ENCODE measurements around the gene PTPRG.
"Not testable (repeated sequence)": the region's sequence is repeated elsewhere in the genome, so short reads cannot be mapped to it uniquely, and the experiment has no call there.

The PTPRG gene

DNA sequence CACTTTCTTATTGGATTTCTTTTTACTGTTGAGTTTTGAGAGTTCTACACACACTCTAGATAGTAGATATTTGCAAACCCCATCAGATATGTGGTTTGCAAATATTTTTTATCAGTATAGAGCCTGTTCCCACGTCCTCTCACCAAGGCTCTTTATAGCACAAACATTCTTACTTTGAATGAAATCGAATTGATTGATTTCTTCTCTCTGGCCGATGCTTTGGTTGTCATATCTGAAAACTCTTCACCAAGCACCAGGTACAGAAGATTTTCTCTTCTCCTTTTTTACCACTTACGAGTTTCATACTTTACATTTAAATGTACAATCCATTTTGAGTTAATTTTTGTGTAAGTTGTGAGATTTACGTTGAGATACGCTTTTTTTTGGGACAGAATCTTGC, 163.4 kb downstream of the PTPRG start:
- DNase-seq (ENCODE audit: low read depth) = no peak

DNA sequence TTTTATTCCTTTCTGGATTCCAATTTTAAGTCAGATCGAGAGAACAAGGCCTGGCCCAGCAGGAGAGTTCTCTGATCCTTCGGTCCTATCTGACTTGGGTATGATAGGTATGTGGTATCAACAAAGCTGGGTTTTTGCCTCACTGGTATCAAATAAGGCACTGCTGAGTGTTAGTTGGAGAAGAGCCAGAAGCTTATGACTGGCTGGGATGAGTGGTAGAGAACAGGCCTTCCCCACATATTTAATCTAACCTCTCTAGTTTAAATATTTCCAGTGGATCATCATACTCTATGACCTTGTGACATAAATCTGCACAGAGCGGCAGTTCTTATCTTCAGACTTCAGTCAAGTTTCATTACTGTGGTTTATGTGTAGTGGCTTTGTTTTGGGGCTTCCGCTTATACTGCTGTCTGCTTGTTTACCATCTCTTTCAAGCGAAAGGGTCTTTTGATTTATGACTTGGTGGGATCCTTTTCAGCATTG, 164.5 kb downstream of the PTPRG start:
- peak; percentile 87 for DNase-seq (ENCODE audit: low read depth)

DNA sequence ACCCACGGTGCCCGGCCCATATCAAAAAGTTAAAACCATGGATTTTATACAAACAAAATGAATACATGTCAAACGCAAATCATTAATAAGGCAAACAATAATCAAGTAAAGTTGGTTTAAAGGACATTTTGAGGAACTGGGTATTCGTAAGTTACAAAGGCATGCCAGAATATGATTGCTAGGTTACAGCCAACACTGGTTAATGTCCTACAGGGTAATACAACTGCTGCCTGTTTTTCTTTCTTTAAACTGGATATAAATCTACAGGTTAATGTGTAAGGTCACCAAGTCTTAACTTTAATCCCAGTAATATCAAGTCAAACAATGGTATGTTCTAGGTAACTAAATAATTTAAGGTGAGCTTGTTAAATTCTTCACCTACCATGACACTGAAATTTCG, 166.1 kb downstream of the PTPRG start:
- no peak for DNase-seq (ENCODE audit: low read depth)

DNA sequence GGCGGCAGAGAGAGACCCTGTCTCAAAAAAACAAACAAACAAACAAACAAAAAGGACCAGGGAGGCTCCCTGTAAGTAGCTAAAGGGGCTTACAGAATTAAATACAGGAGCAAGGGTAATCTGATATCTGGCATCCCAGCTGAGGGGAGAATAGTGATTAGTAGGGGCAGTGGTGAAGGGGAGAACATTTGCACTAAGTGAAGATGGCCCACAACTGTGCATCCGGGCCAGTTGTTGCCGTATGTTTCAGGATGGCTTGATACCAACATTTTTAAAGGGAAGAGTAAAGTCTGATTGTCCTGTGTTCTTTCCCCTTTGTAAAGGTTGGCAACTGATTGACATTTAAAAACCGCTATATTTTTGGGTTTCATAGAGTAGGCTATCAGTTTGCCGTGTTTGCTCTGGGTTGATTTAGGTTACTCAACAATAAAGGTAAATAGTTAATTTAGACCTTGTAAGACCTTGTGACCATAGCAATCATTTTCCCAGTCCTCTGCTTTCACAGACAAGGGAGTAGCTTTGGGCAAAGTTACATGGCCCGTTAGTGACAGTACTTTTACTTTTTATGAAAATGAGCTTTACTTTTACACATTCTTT, 167.8 kb downstream of the PTPRG start:
- DNase-seq (ENCODE audit: low read depth) = no peak

DNA sequence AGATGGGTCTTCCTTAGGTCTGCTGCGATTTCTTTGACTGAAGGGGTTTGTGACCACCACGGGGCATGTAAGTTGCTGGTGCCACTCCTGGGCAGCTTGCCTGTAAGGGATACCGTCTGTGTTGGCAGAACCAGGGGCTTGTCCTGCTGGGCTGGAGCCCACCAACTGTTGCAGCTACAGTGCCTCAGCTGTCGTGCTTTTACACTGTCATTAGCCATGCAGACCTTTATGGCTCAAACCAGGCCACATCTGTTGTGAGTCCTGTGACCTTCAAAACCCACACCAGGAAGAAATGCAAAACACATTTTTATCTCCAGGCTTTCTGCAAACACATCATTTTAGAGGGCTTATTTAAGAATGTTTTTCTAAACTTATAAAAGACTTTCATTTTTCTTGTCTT, 168.7 kb downstream of the PTPRG start:
- no peak for DNase-seq (ENCODE audit: low read depth)

DNA sequence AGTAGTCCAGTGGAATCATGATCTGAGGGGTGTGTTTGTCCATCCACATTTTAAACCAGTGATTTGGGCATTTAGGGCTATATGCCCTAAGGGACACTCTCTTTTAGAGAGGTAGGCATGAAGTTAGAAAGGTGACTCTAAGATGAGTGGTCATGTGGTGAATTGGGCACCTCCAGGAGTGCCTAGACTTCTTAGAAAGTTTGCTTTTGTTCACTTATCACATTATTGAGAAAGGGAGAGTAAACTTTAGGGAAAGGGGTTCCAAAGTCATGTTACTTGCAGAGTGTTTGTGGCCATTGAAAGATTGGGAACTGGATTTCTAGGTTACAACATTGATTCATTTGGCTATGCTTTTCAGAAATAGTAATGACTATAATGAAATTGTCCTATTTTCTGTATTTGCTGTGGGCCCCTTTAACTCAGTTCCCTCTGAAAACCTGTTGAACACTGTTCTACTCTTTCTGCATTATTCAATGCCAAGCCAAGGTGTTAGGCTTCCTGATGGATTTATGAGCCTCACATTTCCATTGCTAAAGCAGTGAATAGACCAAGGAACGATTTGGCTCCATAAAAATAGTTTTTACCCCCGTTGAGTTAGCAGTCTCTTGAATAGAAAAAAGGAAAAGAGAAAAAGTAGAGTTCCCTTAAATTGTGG, 169.3 kb downstream of the PTPRG start:
- no peak for DNase-seq (ENCODE audit: low read depth)

DNA sequence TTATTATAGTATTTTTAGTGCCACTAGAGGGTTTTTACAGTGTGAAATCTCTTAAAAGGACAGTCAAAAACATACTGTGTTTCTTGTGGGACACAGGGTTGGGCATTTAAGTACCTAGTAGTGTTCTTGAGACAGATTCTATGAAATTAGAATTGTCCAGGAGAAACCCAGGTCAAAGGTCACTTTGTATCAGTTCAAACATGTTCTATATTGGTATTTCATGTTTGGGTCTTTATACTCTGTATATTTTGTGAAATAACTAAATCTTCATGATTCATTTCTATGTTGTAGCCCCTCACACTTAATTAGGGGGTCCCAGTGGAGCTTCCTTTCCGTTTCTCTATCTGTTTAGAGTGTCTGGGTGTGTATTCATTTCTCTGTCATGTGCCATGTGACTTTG, 171.6 kb downstream of the PTPRG start:
- DNase-seq (ENCODE audit: low read depth) = no peak

DNA sequence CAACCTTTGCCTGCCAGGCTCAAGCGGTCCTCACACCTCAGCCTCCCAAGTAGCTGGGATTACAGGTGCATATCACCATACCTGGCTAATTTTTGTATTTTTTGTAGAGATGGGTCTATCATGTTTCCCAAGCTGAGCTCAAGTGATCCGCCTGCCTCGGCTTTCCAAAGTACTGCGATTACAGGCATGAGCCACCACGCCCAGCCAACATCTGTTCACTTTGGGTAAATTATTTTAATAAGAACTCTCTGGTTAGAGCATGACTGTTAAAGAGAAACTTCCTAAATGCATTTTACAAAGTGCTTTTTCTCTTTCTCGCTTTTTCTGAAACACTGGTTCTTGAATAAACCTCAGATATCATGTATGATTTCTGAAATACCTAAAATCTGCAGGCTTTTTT, 172.5 kb downstream of the PTPRG start:
- no peak for DNase-seq (ENCODE audit: low read depth)

DNA sequence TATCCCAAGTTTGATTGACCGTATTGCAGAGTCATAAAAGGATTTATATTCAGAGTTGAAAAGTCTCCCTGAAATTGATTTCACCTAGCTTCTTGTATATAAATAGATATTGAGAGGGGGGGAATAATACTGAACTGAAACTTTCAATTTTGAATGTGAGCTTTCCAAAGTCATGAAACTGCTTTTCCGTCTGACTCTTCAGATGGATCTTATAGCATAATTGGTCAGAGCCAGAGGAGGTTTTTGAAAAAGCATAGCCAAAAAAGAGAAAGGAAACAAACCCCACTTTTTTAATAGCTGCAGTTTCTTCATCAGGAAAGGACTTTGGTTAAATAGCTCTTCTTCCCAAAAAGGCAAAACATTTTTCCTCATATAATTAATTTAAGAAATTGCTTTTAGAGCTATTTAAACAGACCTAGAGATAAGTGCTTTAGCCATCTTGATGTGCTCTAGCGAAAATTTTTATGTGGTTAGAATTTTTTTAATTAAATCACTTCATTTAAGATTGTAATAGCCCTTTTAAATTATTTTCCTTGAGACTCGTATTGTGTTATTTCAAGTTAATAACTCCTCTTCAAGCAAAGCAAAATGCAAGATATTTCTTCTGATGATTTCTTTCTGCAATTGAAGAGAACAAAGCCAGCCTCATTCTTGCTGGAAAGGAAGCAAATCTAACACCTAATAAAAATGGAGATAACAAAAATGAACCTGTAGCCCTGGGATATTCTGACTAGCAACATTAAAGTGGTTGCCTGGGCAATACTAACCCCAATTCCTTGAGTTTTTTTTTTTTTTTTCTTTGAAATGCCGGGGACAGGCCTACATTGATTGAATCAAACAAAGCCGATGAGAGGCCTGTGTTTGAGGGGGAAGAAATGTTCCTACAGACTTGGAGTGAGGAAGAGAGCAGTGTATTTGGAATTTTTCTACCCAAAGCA, 173.6 kb downstream of the PTPRG start:
- no peak for DNase-seq (ENCODE audit: low read depth)

DNA sequence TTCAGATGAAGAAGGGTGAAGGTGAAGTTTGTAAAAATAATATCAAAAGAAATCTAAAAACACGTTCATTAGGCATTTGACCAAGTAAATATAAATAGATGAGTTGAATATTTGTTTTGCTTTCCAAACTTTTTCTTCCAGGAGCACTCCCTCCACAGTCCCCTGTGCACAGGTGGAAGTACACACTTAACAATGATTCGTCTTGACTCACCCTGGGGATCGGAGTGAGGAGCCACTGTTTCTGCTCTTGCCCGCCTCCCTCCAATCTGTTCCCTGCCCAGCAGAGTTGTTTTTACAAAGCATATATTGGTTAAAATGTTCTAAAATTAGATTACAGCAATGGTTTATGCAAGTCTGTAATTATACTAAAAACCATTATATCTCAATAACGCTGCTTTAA, 175.1 kb downstream of the PTPRG start:
- no peak for DNase-seq (ENCODE audit: low read depth)

DNA sequence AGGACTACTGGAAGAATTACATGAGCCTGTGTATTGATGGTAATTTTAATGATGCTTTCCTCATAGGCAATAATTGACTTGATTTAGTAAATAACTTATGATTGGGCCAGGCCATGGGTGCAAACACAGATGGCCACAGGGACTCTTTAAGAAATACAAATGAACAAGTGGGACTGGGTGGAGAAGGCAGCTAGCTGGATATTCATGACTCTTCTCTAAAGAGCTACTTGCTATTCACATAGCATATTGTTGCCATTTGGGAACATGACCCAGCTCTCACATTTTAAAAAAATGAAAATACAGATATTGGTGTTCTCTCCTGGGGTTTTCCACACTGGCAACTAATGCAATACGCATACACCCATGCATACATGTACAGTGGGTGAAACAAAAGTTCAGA, 178.3 kb downstream of the PTPRG start:
- no peak for DNase-seq (ENCODE audit: low read depth)

DNA sequence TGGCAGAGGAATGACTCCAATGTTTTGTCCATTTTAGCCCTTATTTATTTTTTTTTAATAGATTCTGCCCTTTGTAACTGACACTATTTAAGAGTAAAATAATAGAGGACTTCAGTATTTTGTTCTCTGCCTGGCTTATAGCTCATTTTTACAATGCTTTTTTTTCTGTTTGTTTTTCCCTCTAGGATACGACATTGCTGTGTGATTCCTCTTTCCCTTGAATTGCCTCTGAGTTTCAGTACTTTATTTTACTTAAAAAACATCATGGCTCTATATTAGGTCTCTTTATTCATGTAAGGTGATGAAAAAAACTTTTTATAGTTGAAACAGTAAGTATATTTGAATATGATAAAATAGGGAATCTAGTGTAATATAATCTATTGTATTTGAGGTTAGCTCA, 179.1 kb downstream of the PTPRG start:
- DNase-seq (ENCODE audit: low read depth) = no peak

DNA sequence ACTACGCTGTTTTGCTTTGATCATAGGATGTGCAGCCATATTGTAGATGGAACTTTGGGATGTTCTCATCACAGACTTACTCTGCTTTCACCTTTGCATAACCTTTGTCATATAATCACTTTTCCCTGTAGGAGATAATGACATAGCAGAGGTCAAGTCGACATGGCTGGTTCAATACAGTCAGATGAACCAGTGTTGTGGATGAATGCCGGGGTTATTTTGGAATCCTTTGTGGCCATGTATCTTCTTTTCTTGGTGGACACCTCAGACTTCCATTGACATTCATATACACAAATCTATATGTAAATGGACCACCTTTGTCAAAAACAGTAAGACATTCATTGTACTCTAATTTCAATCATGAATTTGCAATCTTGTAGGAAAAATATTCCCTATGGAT, 180.2 kb downstream of the PTPRG start:
- no peak for DNase-seq (ENCODE audit: low read depth)

DNA sequence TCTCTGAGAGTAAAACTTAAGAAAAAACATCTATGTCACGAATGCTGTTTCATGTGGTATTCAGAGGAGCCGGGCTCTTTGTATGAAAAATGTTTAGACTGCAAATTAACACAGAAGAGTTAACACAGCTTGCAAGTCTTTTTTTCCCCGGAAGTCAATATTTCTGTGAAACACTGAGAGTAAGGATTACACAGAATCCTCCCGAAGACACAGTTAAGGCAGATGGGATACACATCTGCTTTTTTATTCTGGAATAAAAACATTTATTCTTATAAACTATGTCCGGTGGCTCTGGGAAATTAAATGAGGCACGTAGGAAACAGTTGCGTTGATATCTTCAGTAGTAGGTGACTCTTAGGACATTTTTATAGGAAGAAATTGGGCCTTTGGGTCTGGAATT, 180.6 kb downstream of the PTPRG start:
- no peak for DNase-seq (ENCODE audit: low read depth)

DNA sequence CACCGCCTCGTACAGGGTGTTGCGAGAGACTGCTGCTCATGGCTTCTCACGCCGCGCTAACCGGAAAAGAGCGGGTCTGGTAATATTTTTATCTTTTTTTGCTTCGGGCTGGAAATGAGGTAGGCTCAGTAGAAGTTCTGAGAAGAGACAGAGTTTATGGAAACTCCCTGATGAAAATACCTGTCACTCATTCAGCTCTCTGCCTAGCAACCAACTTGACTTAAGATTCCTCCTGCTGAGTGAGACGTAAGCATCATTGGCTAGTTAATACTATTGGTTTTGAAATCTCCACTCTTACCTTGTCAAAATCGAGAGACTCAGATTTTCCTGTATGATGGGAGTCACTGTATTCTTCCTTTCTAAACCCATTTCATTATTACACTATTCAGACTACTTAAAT, 181.7 kb downstream of the PTPRG start:
- no peak for DNase-seq (ENCODE audit: low read depth)

DNA sequence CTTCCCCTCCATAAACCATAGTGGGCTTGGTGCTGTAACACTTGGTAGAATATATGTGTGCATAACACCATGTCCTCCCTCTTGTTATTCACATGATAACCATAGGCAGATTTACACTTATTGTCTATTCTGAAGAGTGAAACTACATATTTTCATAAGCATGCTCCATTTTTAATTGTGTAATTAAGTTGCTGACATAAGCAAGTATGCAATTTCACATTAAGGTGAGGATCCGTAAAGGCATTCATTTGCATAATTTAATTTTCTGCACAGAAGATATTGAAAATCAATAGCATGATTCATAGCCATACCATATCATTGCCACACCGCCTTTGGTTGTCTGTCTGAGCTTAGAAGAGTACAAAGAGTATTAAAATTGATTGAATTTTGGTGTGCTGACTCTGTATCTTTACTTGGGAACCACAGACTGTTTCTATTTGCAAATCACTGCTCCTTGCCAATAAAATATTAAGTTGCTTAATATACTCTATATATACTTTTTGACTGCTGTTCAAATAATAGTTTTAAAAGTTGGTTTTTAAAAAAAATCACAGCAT, 182.4 kb downstream of the PTPRG start:
- DNase-seq (ENCODE audit: low read depth) = no peak

DNA sequence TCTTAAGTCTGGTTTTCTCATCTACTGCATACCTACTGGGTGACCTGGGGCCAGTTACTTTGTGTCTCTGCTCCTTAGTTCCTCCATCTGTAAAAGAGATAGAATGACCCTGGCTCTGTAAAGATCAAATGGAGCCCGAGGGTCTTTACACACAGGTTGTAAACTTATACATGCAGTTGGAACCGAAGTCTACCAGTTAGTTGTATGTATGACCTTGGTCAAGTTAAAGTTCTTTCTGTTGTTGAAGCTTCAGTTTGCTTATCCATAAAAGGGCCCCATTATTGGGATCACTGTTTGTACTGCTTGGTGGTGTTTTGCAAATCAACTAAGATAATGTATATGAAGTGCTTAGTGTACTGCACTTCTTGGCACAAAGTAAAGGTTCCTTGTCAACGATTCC, 186.9 kb downstream of the PTPRG start:
- no peak for DNase-seq (ENCODE audit: low read depth)

DNA sequence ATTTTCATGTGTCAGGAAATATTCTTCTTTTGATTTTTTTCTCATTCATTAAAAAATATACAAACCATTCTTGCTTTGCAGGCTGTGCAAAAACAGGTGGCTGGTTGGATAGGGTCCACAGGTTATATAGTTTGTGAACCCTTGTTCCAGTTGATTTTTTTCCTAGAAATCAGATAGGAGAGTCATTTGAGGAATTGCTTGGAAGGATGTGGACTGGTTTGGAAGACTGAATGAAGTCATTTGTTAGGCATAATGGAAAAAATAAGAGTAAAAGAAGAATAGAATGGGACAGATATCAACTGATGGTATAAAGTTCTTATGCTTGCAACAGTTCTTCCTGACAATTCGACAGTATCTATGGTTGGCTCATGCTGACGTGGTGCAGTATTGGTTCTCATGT, 189.4 kb downstream of the PTPRG start:
- no peak for DNase-seq (ENCODE audit: low read depth)

DNA sequence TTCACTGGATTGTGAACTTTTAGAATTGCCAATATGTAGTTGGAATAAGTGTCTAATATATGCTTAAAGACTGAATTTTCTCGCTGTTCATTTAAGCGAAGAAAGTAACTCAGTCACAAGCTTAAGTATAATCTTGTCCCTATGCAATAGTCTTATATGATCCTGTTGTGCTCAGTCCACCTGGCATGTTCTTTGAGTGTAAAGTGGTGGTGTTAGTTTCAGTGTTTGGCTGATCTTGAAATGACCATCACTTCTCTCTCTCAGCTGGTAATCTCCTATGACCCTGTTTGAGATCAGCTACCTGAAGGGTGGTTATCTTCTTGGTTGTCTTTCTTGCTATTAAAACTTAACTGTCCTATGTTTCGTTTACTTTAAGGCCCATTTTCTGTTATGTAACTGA, 197.5 kb downstream of the PTPRG start:
- no peak for DNase-seq (ENCODE audit: low read depth)

DNA sequence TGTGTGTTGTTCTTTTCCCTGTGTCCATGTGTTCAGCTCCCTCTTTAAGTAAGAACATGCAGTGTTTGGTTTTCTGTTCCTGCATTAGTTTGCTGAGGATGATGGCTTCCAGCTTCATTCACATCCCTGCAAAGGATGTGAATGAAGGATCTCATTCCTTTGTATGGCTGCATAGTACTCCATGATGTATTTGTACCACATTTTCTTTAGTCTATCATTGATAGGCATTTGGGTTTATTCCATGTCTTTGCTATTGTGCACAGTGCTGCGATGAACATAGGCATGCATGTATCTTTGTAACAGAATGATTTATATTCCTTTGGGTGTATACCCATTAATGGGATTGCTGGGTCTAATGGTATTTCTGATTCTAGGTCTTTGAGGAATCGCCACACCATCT, 199.4 kb downstream of the PTPRG start:
- not testable (repeated sequence) for DNase-seq (ENCODE audit: low read depth)

DNA sequence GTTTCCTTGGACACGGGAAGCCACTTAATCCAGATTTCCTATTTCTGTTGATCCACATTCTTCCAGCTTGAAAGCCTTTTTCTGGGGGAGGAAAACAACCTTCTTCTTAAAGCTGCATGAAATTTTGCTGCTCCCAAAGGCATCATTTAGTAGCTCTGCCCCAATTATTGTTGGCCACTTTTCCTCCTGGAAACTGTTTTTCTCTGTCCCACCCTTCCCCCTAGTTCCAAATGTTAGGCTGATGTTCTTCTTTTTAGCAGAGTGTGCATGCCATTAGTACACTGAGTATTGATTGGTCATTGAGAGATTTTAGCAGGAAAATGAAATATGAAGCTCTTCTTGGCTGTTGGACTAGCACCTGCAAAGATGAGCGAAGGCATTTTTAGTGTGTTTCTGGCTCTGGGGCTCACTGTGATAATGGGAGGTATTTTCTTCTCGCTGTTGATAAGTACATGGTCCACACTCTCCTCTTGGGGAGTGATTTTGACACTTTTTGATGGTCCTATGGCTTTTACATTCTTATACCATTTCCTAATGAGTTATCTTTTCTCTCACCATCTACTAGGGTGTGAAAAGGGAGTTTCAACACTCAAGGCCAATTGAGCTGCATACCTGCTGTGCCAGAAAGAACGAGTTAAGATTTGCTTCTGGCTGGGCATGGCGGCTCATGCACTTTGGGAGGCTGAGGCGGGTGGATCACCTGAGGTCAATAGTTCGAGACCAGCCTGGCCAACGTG, 200.5 kb downstream of the PTPRG start:
- no peak for DNase-seq (ENCODE audit: low read depth)

Measured in iris pigment epithelial cell (primary cell).